Breast epithelium (tissue), 3 donors: ENCODE results near the gene TBX15.

ENCODE experiments used
- POLR2A ChIP-seq: fragments of 450-650 bp; IDR thresholded peaks from one replicate; pipeline ENCODE4 v1.6.1; 2016; ENCODE audit warnings: antibody characterized with exemption, mild to moderate bottlenecking, moderate library complexity
- POLR2AphosphoS5 ChIP-seq, 3 donors: sonication (generic); formaldehyde crosslinking; IDR thresholded peaks; one replicate each; pipeline ENCODE4 v1.6.1; 2017; ENCODE audit warnings: antibody characterized with exemption in 3 of 3
- TF ChIP-seq, protein P1 (sequence below), 3 donors: fragments of 450-650 bp; IDR thresholded peaks; one replicate each; pipeline ENCODE4 v1.5.1; 2016 to 2017; ENCODE audit warnings: antibody characterized with exemption in 3 of 3, mild to moderate bottlenecking in 3 of 3, moderate library complexity in 3 of 3

DNA sequence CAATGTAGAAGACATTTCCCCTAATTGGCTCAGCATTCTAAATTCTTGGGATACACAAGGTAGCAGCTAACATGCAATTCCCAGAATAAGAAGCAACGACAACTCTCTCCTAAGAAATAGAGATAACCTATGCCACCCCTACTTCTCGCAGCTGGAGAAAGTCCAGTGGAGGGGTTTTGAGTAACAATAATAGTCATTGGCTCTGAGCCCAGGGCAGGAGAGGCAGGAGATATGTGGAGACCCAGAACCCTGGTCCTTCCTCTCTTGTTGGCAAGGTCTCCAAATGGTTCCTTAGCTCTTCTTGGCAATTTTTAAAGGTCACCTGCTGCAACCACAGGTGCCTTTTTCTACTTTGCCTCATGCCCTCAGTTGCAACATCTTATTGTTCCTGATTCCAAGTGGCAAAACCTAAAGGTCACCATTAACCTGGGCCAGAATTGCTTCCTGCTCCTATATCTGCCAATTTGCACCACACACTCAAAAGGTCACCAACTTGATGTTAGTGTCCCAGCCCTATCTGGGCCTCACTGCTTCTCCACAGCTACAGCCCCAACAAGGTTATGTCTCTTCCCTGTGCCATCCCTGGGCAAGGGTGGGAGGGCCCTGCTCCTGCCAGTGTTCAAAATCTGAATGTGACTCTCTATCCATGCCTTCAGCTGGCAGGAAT lies 36.7 kb downstream of the TBX15 start:
- TF ChIP-seq POLR2A, result no peak
- TF ChIP-seq, protein P1, sequence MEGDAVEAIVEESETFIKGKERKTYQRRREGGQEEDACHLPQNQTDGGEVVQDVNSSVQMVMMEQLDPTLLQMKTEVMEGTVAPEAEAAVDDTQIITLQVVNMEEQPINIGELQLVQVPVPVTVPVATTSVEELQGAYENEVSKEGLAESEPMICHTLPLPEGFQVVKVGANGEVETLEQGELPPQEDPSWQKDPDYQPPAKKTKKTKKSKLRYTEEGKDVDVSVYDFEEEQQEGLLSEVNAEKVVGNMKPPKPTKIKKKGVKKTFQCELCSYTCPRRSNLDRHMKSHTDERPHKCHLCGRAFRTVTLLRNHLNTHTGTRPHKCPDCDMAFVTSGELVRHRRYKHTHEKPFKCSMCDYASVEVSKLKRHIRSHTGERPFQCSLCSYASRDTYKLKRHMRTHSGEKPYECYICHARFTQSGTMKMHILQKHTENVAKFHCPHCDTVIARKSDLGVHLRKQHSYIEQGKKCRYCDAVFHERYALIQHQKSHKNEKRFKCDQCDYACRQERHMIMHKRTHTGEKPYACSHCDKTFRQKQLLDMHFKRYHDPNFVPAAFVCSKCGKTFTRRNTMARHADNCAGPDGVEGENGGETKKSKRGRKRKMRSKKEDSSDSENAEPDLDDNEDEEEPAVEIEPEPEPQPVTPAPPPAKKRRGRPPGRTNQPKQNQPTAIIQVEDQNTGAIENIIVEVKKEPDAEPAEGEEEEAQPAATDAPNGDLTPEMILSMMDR (IDR thresholded peaks at IDR 0.05), result no peak
- no peak for TF ChIP-seq POLR2AphosphoS5 (IDR thresholded peaks at IDR 0.05)
